ENCODE measurements around the gene ATF2. TPM values are rescaled to one million over a fixed set of nuclear protein-coding genes. Genes with fewer than 3 reads are reported as not detected.

Gene ATF2
- total and polyA plus RNA-seq, 2 of the 8 experiments (the other 6 are each of a cell fraction or from before 2014, with no cell fraction given): 31.2 to 46.5 TPM

- no peak for TF ChIP-seq KDM4A (IDR thresholded peaks at IDR 0.05; ENCODE audit: low read depth, low read length, severe bottlenecking)
Measured at GRCh38 chr2:175064797-175065196, 103.2 kb downstream of the ATF2 start (continued).
